ENCODE results near the gene IZUMO4.

Gene IZUMO4

GRCh38 chr19:2096480-2097202 lies at the start of gene IZUMO4:
Gene IZUMO4, plus strand, starts transcription at chr19:2096915. Its CDS starts 31 bp downstream, at chr19:2096946.
- peaks cover 46% of the 10 kb centered on the region for H3K36me3 ChIP-seq (ENCODE audit: insufficient read depth, insufficient read length, low read length)
- H3K9me3 ChIP-seq (ENCODE audit: insufficient read depth, low read length) = no peaks in the 10 kb centered on the region
- TF ChIP-seq YY1 (IDR thresholded peaks at IDR 0.05; ENCODE audit: insufficient read depth, insufficient read length) (no peak), SUZ12 (IDR thresholded peaks at IDR 0.05; ENCODE audit: extremely low read depth, insufficient read depth, insufficient read length) (no peak), ZNF274 (IDR thresholded peaks at IDR 0.05; ENCODE audit: low read depth, low read length) (no peak)
- H3K4me3 ChIP-seq (ENCODE audit: insufficient read length, low read depth) = peak within 1 kb of the TSS; percentile 62
- H3K4me1 ChIP-seq (ENCODE audit: insufficient read depth, insufficient read length) = peaks cover 14% of the 10 kb centered on the region
- DNase-seq (ENCODE audit: low read depth, low spot score) = peak; percentile 92
- peak within 1 kb of the TSS; percentile 76 for H3K9ac ChIP-seq (ENCODE audit: insufficient read length, low read depth)
- H3K27me3 ChIP-seq (ENCODE audit: insufficient read depth, insufficient read length) = no peaks in the 10 kb centered on the region

- peaks cover 42% of the 10 kb centered on the region for H3K4me1 ChIP-seq (ENCODE audit: insufficient read depth, insufficient read length)
- no peak overlapping the region for H3K4me3 ChIP-seq (ENCODE audit: insufficient read length, low read depth)
- no peaks in the 10 kb centered on the region for H3K27me3 ChIP-seq (ENCODE audit: insufficient read depth, insufficient read length)
- no peak overlapping the region for H3K9ac ChIP-seq (ENCODE audit: insufficient read length, low read depth)
- no peak for DNase-seq (ENCODE audit: low read depth, low spot score)
- TF ChIP-seq ZNF274 (IDR thresholded peaks at IDR 0.05; ENCODE audit: low read depth, low read length) (no peak), YY1 (IDR thresholded peaks at IDR 0.05; ENCODE audit: insufficient read depth, insufficient read length) (no peak), SUZ12 (IDR thresholded peaks at IDR 0.05; ENCODE audit: extremely low read depth, insufficient read depth, insufficient read length) (no peak)
- no peaks in the 10 kb centered on the region for H3K9me3 ChIP-seq (ENCODE audit: insufficient read depth, low read length)
- peaks cover 63% of the 10 kb centered on the region for H3K36me3 ChIP-seq (ENCODE audit: insufficient read depth, insufficient read length, low read length)
Measured at GRCh38 chr19:2047076-2047448, 49.7 kb upstream of the IZUMO4 start.

- Histone ChIP-seq H3K36me3 (ENCODE audit: insufficient read depth, insufficient read length, low read length) (peaks cover 60% of the 10 kb centered on the region), H3K27me3 (ENCODE audit: insufficient read depth, insufficient read length) (no peaks in the 10 kb centered on the region), H3K9me3 (ENCODE audit: insufficient read depth, low read length) (no peaks in the 10 kb centered on the region), H3K9ac (ENCODE audit: insufficient read length, low read depth) (no peak overlapping the region), H3K4me3 (ENCODE audit: insufficient read length, low read depth) (no peak overlapping the region), H3K4me1 (ENCODE audit: insufficient read depth, insufficient read length) (peaks cover 47% of the 10 kb centered on the region)
- TF ChIP-seq ZNF274 (IDR thresholded peaks at IDR 0.05; ENCODE audit: low read depth, low read length) = no peak
- no peak for TF ChIP-seq SUZ12 (IDR thresholded peaks at IDR 0.05; ENCODE audit: extremely low read depth, insufficient read depth, insufficient read length)
- DNase-seq (ENCODE audit: low read depth, low spot score) = no peak
Measured at GRCh38 chr19:2047449-2048103, 49.1 kb upstream of the IZUMO4 start.

- H3K4me3 ChIP-seq (ENCODE audit: insufficient read length, low read depth) = no peak overlapping the region
- no peaks in the 10 kb centered on the region for H3K9me3 ChIP-seq (ENCODE audit: insufficient read depth, low read length)
- peaks cover 52% of the 10 kb centered on the region for H3K36me3 ChIP-seq (ENCODE audit: insufficient read depth, insufficient read length, low read length)
- H3K27me3 ChIP-seq (ENCODE audit: insufficient read depth, insufficient read length) = no peaks in the 10 kb centered on the region
- TF ChIP-seq ZNF274 (IDR thresholded peaks at IDR 0.05; ENCODE audit: low read depth, low read length) = no peak
- no peak for TF ChIP-seq SUZ12 (IDR thresholded peaks at IDR 0.05; ENCODE audit: extremely low read depth, insufficient read depth, insufficient read length)
- TF ChIP-seq YY1 (IDR thresholded peaks at IDR 0.05; ENCODE audit: insufficient read depth, insufficient read length) = no peak
- H3K4me1 ChIP-seq (ENCODE audit: insufficient read depth, insufficient read length) = peaks cover 42% of the 10 kb centered on the region
- H3K9ac ChIP-seq (ENCODE audit: insufficient read length, low read depth) = peak overlapping the region; percentile 46
- DNase-seq (ENCODE audit: low read depth, low spot score) = no peak
Measured at GRCh38 chr19:2048104-2048958, 48.4 kb upstream of the IZUMO4 start.

GRCh38 chr19:2048959-2049740 lies 47.6 kb upstream of the IZUMO4 start:
- no peak for DNase-seq (ENCODE audit: low read depth, low spot score)
- Histone ChIP-seq H3K9ac (ENCODE audit: insufficient read length, low read depth) (peak overlapping the region; percentile 46), H3K27me3 (ENCODE audit: insufficient read depth, insufficient read length) (no peaks in the 10 kb centered on the region), H3K36me3 (ENCODE audit: insufficient read depth, insufficient read length, low read length) (peaks cover 49% of the 10 kb centered on the region), H3K4me3 (ENCODE audit: insufficient read length, low read depth) (peak overlapping the region; percentile 97), H3K9me3 (ENCODE audit: insufficient read depth, low read length) (no peaks in the 10 kb centered on the region), H3K4me1 (ENCODE audit: insufficient read depth, insufficient read length) (peaks cover 41% of the 10 kb centered on the region)
- TF ChIP-seq ZNF274 (IDR thresholded peaks at IDR 0.05; ENCODE audit: low read depth, low read length) (no peak), SUZ12 (IDR thresholded peaks at IDR 0.05; ENCODE audit: extremely low read depth, insufficient read depth, insufficient read length) (no peak), YY1 (IDR thresholded peaks at IDR 0.05; ENCODE audit: insufficient read depth, insufficient read length) (no peak)

GRCh38 chr19:2049741-2050348 lies 46.9 kb upstream of the IZUMO4 start:
- no peak for TF ChIP-seq ZNF274 (IDR thresholded peaks at IDR 0.05; ENCODE audit: low read depth, low read length)
- no peak for TF ChIP-seq SUZ12 (IDR thresholded peaks at IDR 0.05; ENCODE audit: extremely low read depth, insufficient read depth, insufficient read length)
- no peak for TF ChIP-seq YY1 (IDR thresholded peaks at IDR 0.05; ENCODE audit: insufficient read depth, insufficient read length)
- H3K27me3 ChIP-seq (ENCODE audit: insufficient read depth, insufficient read length) = no peaks in the 10 kb centered on the region
- H3K4me3 ChIP-seq (ENCODE audit: insufficient read length, low read depth) = peak overlapping the region; percentile 97
- H3K4me1 ChIP-seq (ENCODE audit: insufficient read depth, insufficient read length) = peaks cover 40% of the 10 kb centered on the region
- peak overlapping the region; percentile 95 for H3K9ac ChIP-seq (ENCODE audit: insufficient read length, low read depth)
- H3K36me3 ChIP-seq (ENCODE audit: insufficient read depth, insufficient read length, low read length) = peaks cover 44% of the 10 kb centered on the region
- H3K9me3 ChIP-seq (ENCODE audit: insufficient read depth, low read length) = no peaks in the 10 kb centered on the region
- no peak for DNase-seq (ENCODE audit: low read depth, low spot score)
